ENCODE results near the gene DCTPP1. TPM values are rescaled to one million over a fixed set of nuclear protein-coding genes. Genes with fewer than 3 reads are reported as not detected.
A peak's percentile ranks its signal among the peaks of the same experiment; 100 is the strongest.

The DCTPP1 gene
- total and polyA plus RNA-seq, 2 of the 13 experiments (the other 11 are each of a cell fraction or from before 2014, with no cell fraction given) = 54.8 to 74.4 TPM

GRCh38 chr16:30458561-30459394, 28.9 kb upstream of the DCTPP1 start (continued):
- TF ChIP-seq ZNF318 (CRISPR knock-in tag; IDR thresholded peaks at IDR 0.05) = peak; percentile 48; the same call in 1 of the 2 replicates
- TF ChIP-seq BRCA1 (CRISPR knock-in tag; IDR thresholded peaks at IDR 0.05) = 0 out of 2 replicates have a peak, but pooled peaks have one; percentile 65
- TF ChIP-seq MAF1 (CRISPR knock-in tag; IDR thresholded peaks at IDR 0.05; ENCODE audit: borderline replicate concordance) = no peak
- TF ChIP-seq CBX2 (IDR thresholded peaks at IDR 0.05; ENCODE audit: low read depth, low read length) = no peak
- TF ChIP-seq CBX2 (CRISPR knock-in tag; IDR thresholded peaks at IDR 0.05; ENCODE audit: low read depth) = no peak
- peak; percentile 51; the same call in 1 of the 2 replicates for TF ChIP-seq NCOA1 (CRISPR knock-in tag; IDR thresholded peaks at IDR 0.05)
- TF ChIP-seq FIP1L1 (IDR thresholded peaks at IDR 0.05; ENCODE audit: borderline replicate concordance, insufficient read depth, low read depth, low read length) = no peak
- no peak for TF ChIP-seq SOX13 (IDR thresholded peaks at IDR 0.05)
- TF ChIP-seq SOX13 (CRISPR knock-in tag; conservative IDR thresholded peaks at IDR 0.05 in 1 of 2, IDR thresholded peaks at IDR 0.05 in 1 of 2) = peak in 1 of 2 experiments; percentile 45; a peak in 2 of 4 replicates
- TF ChIP-seq ZNF746 (CRISPR knock-in tag; IDR thresholded peaks at IDR 0.05) = peak; percentile 72; the same call in 1 of the 2 replicates
- no peak for TF ChIP-seq TCF7L2 (IDR thresholded peaks at IDR 0.05; ENCODE audit: low read depth, low read length)
- TF ChIP-seq ZBTB42 (CRISPR knock-in tag; IDR thresholded peaks at IDR 0.05) = no peak
- TF ChIP-seq ZNF609 (CRISPR knock-in tag; IDR thresholded peaks at IDR 0.05; ENCODE audit: borderline replicate concordance) = peak; percentile 60; the same call in 1 of the 2 replicates
- TF ChIP-seq MXD1 (CRISPR knock-in tag; IDR thresholded peaks at IDR 0.05) = peak; percentile 55; the same call in 1 of the 2 replicates

Measured in HepG2 (cell line).